ENCODE data around the gene RNASE8.

RNASE8 gene

DNA sequence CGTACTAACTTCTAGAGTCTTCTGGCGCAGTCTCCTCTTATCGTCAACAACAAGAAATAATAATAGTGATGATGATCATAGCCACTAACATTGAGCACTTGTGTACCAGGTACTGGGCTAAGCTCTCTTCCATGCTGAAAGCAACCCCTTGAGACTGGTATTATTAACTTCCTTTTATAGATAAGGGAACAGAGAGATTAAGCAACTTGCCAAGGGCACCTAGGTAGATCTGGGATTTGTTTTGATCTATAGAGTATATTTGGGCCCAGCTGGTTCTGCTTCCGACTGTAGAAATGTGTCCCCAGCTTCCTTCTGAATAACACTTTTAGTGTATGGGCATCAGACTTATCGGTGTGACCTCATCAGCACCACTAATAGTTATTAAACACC, 42.0 kb downstream of the RNASE8 start:
- H3K27me3 Mint-ChIP-seq: peaks cover 0 to 8% of the 10 kb centered on the region in 2 donors
- H3K9me3 Mint-ChIP-seq: no peaks in the 10 kb centered on the region
- DNase-seq: no peak
- no peak for ATAC-seq (replicated peaks)
- peaks cover 17% of the 10 kb centered on the region for H3K36me3 Mint-ChIP-seq (ENCODE audit: insufficient read depth)
- H3K4me1 Mint-ChIP-seq (ENCODE audit: low read depth in 2 of 2): peaks cover 13 to 17% of the 10 kb centered on the region in 2 donors
- H3K4me3 Mint-ChIP-seq: peak overlapping the region; percentile 79 to 87
- H3K27ac Mint-ChIP-seq: peak overlapping the region; percentile 75 to 89

- Mint-ChIP-seq H3K4me3 (no peak within 1 kb of the TSS), H3K27ac (peak within 1 kb of the TSS in 1 of 2 donors; percentile 70), H3K27me3 (peaks cover 0 to 8% of the 10 kb centered on the region in 2 donors), H3K9me3 (no peaks in the 10 kb centered on the region), H3K36me3 (ENCODE audit: insufficient read depth) (peaks cover 18% of the 10 kb centered on the region), H3K4me1 (ENCODE audit: low read depth in 2 of 2) (peaks cover 14 to 19% of the 10 kb centered on the region in 2 donors)
- DNase-seq (no peak), ATAC-seq (replicated peaks) (no peak)
Measured at GRCh38 chr14:21100931-21101330, 43.3 kb downstream of the RNASE8 start, which contains the start of gene TMEM253. TSS of gene TMEM253 (plus strand) at chr14:21101066. CDS start at chr14:21101344, 278 bp downstream.

DNA sequence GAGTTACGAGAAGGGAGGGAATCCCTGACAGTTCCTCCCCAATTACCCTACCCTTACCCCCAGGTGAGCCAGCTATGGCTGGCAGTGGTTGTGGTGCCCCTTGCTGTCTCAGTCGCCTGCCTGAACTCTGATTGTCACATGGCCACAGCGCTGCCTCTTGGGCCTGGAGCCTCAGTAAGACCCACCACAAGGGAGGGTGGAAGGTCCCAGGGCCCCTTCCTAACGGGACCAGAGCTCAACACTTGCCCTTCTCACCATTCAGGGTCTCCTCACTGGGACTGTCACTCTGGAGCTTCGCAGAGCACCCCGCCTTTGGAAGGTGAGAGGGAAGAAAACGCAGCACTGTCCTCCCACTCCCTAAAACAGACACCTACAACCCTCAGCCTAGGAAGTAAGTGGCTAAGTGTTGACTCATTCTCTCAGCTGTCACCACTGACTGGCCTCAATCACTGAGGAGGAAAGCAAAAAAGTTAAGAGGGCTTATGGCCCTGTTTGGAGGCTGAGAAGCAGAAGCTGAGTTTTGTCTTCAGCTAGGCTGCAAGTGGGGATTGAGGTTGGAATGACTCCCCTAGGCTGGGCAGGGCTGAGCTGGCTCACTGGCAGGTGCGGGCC, 44.3 kb downstream of the RNASE8 start:
- Mint-ChIP-seq H3K27me3 (peaks cover 0 to 8% of the 10 kb centered on the region in 2 donors), H3K9me3 (no peaks in the 10 kb centered on the region), H3K27ac (peak overlapping the region; percentile 36 to 93), H3K4me3 (peak overlapping the region in 1 of 2 donors; percentile 14), H3K36me3 (ENCODE audit: insufficient read depth) (peaks cover 21% of the 10 kb centered on the region), H3K4me1 (ENCODE audit: low read depth in 2 of 2) (peaks cover 14 to 20% of the 10 kb centered on the region in 2 donors)
- DNase-seq: no peak
- ATAC-seq (replicated peaks): no peak

- Mint-ChIP-seq H3K36me3 (ENCODE audit: insufficient read depth) (peaks cover 17% of the 10 kb centered on the region), H3K4me1 (ENCODE audit: low read depth in 2 of 2) (peaks cover 14 to 16% of the 10 kb centered on the region in 2 donors), H3K9me3 (no peaks in the 10 kb centered on the region), H3K27me3 (peaks cover 0 to 8% of the 10 kb centered on the region in 2 donors), H3K27ac (peak overlapping the region; percentile 93 to 98), H3K4me3 (peak overlapping the region; percentile 66 to 87)
- DNase-seq: no peak
- ATAC-seq (replicated peaks): no peak
Measured at GRCh38 chr14:21102521-21103410, 45.1 kb downstream of the RNASE8 start.

DNA sequence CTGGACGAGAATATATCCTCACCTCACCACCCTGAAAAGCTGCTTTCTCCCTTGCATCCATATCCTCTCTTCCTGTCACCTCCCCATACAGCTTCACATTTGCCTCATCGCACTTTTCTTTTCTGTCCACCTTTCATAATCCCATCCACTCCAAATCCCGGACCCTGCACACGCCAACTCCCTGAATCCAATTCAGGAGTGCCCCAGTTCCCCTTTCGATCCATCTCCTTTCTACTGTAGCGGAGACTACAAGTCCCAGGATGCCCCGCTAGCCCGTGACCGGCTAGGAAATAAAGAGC, 45.7 kb downstream of the RNASE8 start:
- Mint-ChIP-seq H3K27ac (peak overlapping the region; percentile 85 to 98), H3K9me3 (no peaks in the 10 kb centered on the region), H3K4me3 (peak overlapping the region; percentile 66 to 87), H3K4me1 (ENCODE audit: low read depth in 2 of 2) (peaks cover 14 to 16% of the 10 kb centered on the region in 2 donors), H3K27me3 (peaks cover 0 to 8% of the 10 kb centered on the region in 2 donors), H3K36me3 (ENCODE audit: insufficient read depth) (peaks cover 17% of the 10 kb centered on the region)
- ATAC-seq (replicated peaks): no peak
- DNase-seq: no peak

GRCh38 chr14:21103710-21104447, 46.3 kb downstream of the RNASE8 start:
- Mint-ChIP-seq H3K4me1 (ENCODE audit: low read depth in 2 of 2) (peaks cover 12 to 14% of the 10 kb centered on the region in 2 donors), H3K4me3 (peak overlapping the region; percentile 66 to 87), H3K9me3 (no peaks in the 10 kb centered on the region), H3K27ac (peak overlapping the region; percentile 85 to 98), H3K27me3 (peaks cover 0 to 8% of the 10 kb centered on the region in 2 donors), H3K36me3 (ENCODE audit: insufficient read depth) (peaks cover 15% of the 10 kb centered on the region)
- DNase-seq (peak; percentile 90 to 95 (median 93)), ATAC-seq (replicated peaks) (peak; percentile 84)

DNA sequence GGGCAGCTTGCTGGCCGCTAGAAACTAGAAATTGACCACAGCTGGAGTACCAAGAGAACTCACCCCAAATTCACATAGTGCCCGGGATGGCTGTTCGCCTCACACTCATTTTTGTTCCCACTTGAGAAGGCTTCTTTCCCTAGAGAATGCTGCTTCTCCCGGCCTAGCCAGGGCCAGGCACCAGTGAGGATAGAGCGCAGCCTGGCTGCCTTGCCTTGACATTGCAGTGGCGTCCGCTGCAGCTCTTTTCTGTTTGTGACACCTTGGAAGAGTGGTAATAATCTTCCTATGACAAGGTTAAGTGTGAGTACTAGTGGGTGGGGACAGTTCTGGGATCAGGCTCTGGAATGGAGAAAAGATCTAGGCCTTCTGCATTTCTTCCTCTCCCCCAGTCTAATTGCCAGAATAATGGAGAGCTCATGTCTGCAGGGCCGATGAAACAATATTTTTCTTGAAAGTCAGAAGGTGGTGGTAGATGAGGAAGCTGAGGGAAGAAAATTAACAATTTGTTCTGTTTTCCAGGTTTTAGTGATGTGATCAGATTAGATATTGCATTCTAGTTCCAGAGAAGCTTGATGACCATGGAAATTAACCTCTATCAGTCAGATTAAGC, 46.9 kb downstream of the RNASE8 start:
- Mint-ChIP-seq H3K27ac (peak overlapping the region; percentile 85 to 98), H3K4me3 (peak overlapping the region; percentile 66 to 87), H3K27me3 (peaks cover 0 to 8% of the 10 kb centered on the region in 2 donors), H3K9me3 (no peaks in the 10 kb centered on the region), H3K36me3 (ENCODE audit: insufficient read depth) (peaks cover 13% of the 10 kb centered on the region), H3K4me1 (ENCODE audit: low read depth in 2 of 2) (peaks cover 9 to 11% of the 10 kb centered on the region in 2 donors)
- ATAC-seq (replicated peaks): peak; percentile 50
- DNase-seq: peak; percentile 47 to 60 (median 55)

DNA sequence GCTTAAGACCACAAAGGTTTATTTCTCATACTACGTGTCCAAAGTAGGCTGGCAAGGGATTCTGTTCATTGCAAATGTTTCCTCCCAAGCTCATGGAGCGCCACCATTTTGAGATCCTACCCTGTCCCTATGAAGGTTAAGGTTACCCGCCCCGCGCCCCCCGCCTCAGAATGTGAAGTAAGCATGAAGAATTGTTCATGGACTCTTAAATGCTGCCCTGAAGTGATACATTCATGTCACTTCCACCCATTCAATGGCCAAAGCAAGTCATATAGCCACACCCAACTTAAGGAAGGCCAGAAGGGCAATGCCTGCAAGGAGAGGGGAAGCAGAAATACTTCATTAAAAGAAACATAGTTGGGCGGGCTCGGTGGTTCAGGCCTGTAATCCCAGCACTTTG, 47.5 kb downstream of the RNASE8 start:
- Mint-ChIP-seq H3K4me3 (peak overlapping the region in 1 of 2 donors; percentile 66), H3K4me1 (ENCODE audit: low read depth in 2 of 2) (peaks cover 9 to 11% of the 10 kb centered on the region in 2 donors), H3K27ac (peak overlapping the region; percentile 85 to 98), H3K36me3 (ENCODE audit: insufficient read depth) (peaks cover 13% of the 10 kb centered on the region), H3K27me3 (peaks cover 0 to 8% of the 10 kb centered on the region in 2 donors), H3K9me3 (no peaks in the 10 kb centered on the region)
- DNase-seq (no peak), ATAC-seq (replicated peaks) (no peak)

GRCh38 chr14:21106176-21106497, 48.5 kb downstream of the RNASE8 start:
- no peaks in the 10 kb centered on the region for H3K9me3 Mint-ChIP-seq
- no peak overlapping the region for H3K4me3 Mint-ChIP-seq

GRCh38 chr14:21106498-21107282, 49.1 kb downstream of the RNASE8 start:
- Mint-ChIP-seq H3K4me3 (peak overlapping the region in 1 of 2 donors; percentile 45), H3K27me3 (no peaks in the 10 kb centered on the region), H3K36me3 (ENCODE audit: insufficient read depth) (peaks cover 13% of the 10 kb centered on the region), H3K4me1 (ENCODE audit: low read depth in 2 of 2) (peaks cover 9 to 11% of the 10 kb centered on the region in 2 donors), H3K27ac (peak overlapping the region in 1 of 2 donors; percentile 63), H3K9me3 (no peaks in the 10 kb centered on the region)
- peak; percentile 71 to 75 (median 74) for DNase-seq
- no peak for ATAC-seq (replicated peaks)

More at GRCh38 chr14:21106176-21106497, 48.5 kb downstream of the RNASE8 start:
- H3K27me3 Mint-ChIP-seq: no peaks in the 10 kb centered on the region
- peaks cover 13% of the 10 kb centered on the region for H3K36me3 Mint-ChIP-seq (ENCODE audit: insufficient read depth)
- peaks cover 9 to 11% of the 10 kb centered on the region in 2 donors for H3K4me1 Mint-ChIP-seq (ENCODE audit: low read depth in 2 of 2)
- DNase-seq (no peak), ATAC-seq (replicated peaks) (no peak)
- no peak overlapping the region for H3K27ac Mint-ChIP-seq

DNA sequence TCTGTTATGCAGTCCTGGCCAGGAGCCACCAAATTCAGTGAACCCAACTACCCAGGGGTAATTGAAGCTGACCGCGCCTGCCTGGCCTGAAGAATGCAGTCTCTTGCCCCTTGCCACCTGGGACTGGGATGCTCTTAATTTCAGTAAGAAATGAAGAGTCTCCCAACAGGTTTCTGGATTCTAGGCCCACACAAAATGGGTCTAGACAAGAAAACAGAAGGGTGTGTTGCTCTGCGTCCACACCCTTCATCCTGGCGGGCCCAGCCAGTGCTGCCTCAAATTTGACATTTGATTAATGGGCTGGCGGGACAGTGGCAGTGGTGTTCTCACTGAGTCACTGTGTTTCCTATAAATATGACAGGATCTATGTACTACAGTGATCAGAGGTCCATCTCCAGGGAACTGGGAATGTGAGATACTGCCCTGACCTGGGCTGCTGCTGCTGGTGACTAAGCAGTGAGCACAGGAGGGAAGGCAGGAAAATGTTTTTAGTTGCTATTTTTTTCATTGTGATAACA, 49.7 kb downstream of the RNASE8 start:
- H3K36me3 Mint-ChIP-seq (ENCODE audit: insufficient read depth): peaks cover 13% of the 10 kb centered on the region
- H3K27me3 Mint-ChIP-seq: no peaks in the 10 kb centered on the region
- peaks cover 9 to 11% of the 10 kb centered on the region in 2 donors for H3K4me1 Mint-ChIP-seq (ENCODE audit: low read depth in 2 of 2)
- ATAC-seq (replicated peaks): no peak
- H3K27ac Mint-ChIP-seq: peak overlapping the region in 1 of 2 donors; percentile 63
- no peaks in the 10 kb centered on the region for H3K9me3 Mint-ChIP-seq
- no peak overlapping the region for H3K4me3 Mint-ChIP-seq
- DNase-seq: no peak
